ENCODE measurements around the gene IL17RC. TPM values are rescaled to one million over a fixed set of nuclear protein-coding genes. Genes with fewer than 3 reads are reported as not detected.
"Not testable (repeated sequence)": the region's sequence is repeated elsewhere in the genome, so short reads cannot be mapped to it uniquely, and the experiment has no call there.

The IL17RC gene
- total RNA-seq, 3 donors from 2014 or later (not counting 1 experiment from before 2014, with no cell fraction given): 0.77 to 1.5 (median 1.2) TPM

- intact Hi-C loops (cut with micrococcal nuclease): no loop called here
These were observed 19.2 kb upstream of the IL17RC start for GRCh38 chr3:9897408-9898372.

GRCh38 chr3:9898467-9899241 is 18.2 kb upstream of the IL17RC start:
- TF ChIP-seq CTCF (IDR thresholded peaks at IDR 0.05): no peak
- H3K36me3 ChIP-seq (ENCODE audit: control insufficient read depth, insufficient read depth, low read length): peaks cover 8% of the 10 kb centered on the region
- ATAC-seq (no peak), DNase-seq (no peak)
- H3K4me1 ChIP-seq (ENCODE audit: control insufficient read depth, insufficient read depth, low read length): peaks cover 17% of the 10 kb centered on the region
- H3K36me3 Mint-ChIP-seq: peaks cover 6% of the 10 kb centered on the region
- H3K27ac ChIP-seq (ENCODE audit: low read length): no peak overlapping the region
- intact Hi-C loops (cut with micrococcal nuclease): no loop called here
- 91% methylated on average over 7 of the region's 8 CpGs for WGBS (ENCODE audit: insufficient coverage)
- H3K4me1 Mint-ChIP-seq: peaks cover 30 to 40% of the 10 kb centered on the region in 2 donors
- H3K4me3 ChIP-seq (ENCODE audit: low read length): no peak overlapping the region
- no peaks in the 10 kb centered on the region for H3K27me3 Mint-ChIP-seq (ENCODE audit: low read depth in 2 of 2)
- H3K9me3 Mint-ChIP-seq: no peaks in the 10 kb centered on the region
- H3K27me3 ChIP-seq (ENCODE audit: control insufficient read depth, insufficient read depth, low read length): no peaks in the 10 kb centered on the region
- H3K9me3 ChIP-seq (ENCODE audit: control insufficient read depth, insufficient read depth, low read length): no peaks in the 10 kb centered on the region
- no peak overlapping the region for H3K4me3 Mint-ChIP-seq
- peak overlapping the region; percentile 9 to 39 for H3K27ac Mint-ChIP-seq

More at GRCh38 chr3:9897408-9898372, 19.2 kb upstream of the IL17RC start:
- no peak for DNase-seq
- no peaks in the 10 kb centered on the region for H3K9me3 ChIP-seq (ENCODE audit: control insufficient read depth, insufficient read depth, low read length)
- Mint-ChIP-seq H3K9me3 (no peaks in the 10 kb centered on the region), H3K4me3 (no peak overlapping the region), H3K36me3 (peaks cover 6% of the 10 kb centered on the region), H3K27ac (peak overlapping the region; percentile 9 to 62), H3K27me3 (ENCODE audit: low read depth in 2 of 2) (no peaks in the 10 kb centered on the region), H3K4me1 (peaks cover 39% of the 10 kb centered on the region in 2 donors)
- 64% methylated on average over 4 of the region's 4 CpGs for WGBS (ENCODE audit: insufficient coverage)
- no peak for TF ChIP-seq CTCF (IDR thresholded peaks at IDR 0.05)
- no peak overlapping the region for H3K4me3 ChIP-seq (ENCODE audit: low read length)
- H3K4me1 ChIP-seq (ENCODE audit: control insufficient read depth, insufficient read depth, low read length): peaks cover 12% of the 10 kb centered on the region
- no peaks in the 10 kb centered on the region for H3K27me3 ChIP-seq (ENCODE audit: control insufficient read depth, insufficient read depth, low read length)
- ATAC-seq: no peak
- H3K36me3 ChIP-seq (ENCODE audit: control insufficient read depth, insufficient read depth, low read length): peaks cover 11% of the 10 kb centered on the region
- no peak overlapping the region for H3K27ac ChIP-seq (ENCODE audit: low read length)

- H3K4me1 Mint-ChIP-seq: peaks cover 24 to 34% of the 10 kb centered on the region in 2 donors
- no peak overlapping the region for H3K4me3 Mint-ChIP-seq
- peak overlapping the region in 1 of 2 donors; percentile 9 for H3K27ac Mint-ChIP-seq
- Histone ChIP-seq H3K36me3 (ENCODE audit: control insufficient read depth, insufficient read depth, low read length) (peaks cover 2% of the 10 kb centered on the region), H3K27me3 (ENCODE audit: control insufficient read depth, insufficient read depth, low read length) (no peaks in the 10 kb centered on the region), H3K9me3 (ENCODE audit: control insufficient read depth, insufficient read depth, low read length) (no peaks in the 10 kb centered on the region), H3K4me3 (ENCODE audit: low read length) (no peak overlapping the region), H3K4me1 (ENCODE audit: control insufficient read depth, insufficient read depth, low read length) (peaks cover 17% of the 10 kb centered on the region), H3K27ac (ENCODE audit: low read length) (no peak overlapping the region)
- intact Hi-C loops (cut with micrococcal nuclease): no loop called here
- H3K9me3 Mint-ChIP-seq: no peaks in the 10 kb centered on the region
- no peak for TF ChIP-seq CTCF (IDR thresholded peaks at IDR 0.05)
- DNase-seq (no peak), ATAC-seq (no peak)
- no peaks in the 10 kb centered on the region for H3K27me3 Mint-ChIP-seq (ENCODE audit: low read depth in 2 of 2)
- WGBS (ENCODE audit: insufficient coverage): 89% methylated on average over 3 of the region's 3 CpGs
- H3K36me3 Mint-ChIP-seq: no peaks in the 10 kb centered on the region
These were observed 17.6 kb upstream of the IL17RC start for GRCh38 chr3:9899289-9899791.

- H3K4me3 ChIP-seq (ENCODE audit: low read length); DNase-seq; intact Hi-C loops (cut with micrococcal nuclease); H3K27ac ChIP-seq (ENCODE audit: low read length); H3K36me3 Mint-ChIP-seq; H3K9me3 ChIP-seq (ENCODE audit: control insufficient read depth, insufficient read depth, low read length); H3K9me3 Mint-ChIP-seq; H3K27me3 ChIP-seq (ENCODE audit: control insufficient read depth, insufficient read depth, low read length); H3K4me3 Mint-ChIP-seq; ATAC-seq; H3K27me3 Mint-ChIP-seq (ENCODE audit: low read depth in 2 of 2); H3K36me3 ChIP-seq (ENCODE audit: control insufficient read depth, insufficient read depth, low read length): not testable (repeated sequence)
- 94% methylated on average over 5 of the region's 6 CpGs for WGBS (ENCODE audit: insufficient coverage)
- peaks cover 18 to 23% of the 10 kb centered on the region in 2 donors for H3K4me1 Mint-ChIP-seq
- peak overlapping the region in 1 of 2 donors; percentile 47 for H3K27ac Mint-ChIP-seq
- H3K4me1 ChIP-seq (ENCODE audit: control insufficient read depth, insufficient read depth, low read length): peaks cover 17% of the 10 kb centered on the region
These were observed 15.9 kb upstream of the IL17RC start for GRCh38 chr3:9900965-9901415.

Data from natural killer cell (primary cell).